ENCODE data around the gene MT1HL1. TPM values are rescaled to one million over a fixed set of nuclear protein-coding genes. Genes with fewer than 3 reads are reported as not detected.

MT1HL1 gene
- polyA plus RNA-seq, 1 experiment, result not detected

DNA sequence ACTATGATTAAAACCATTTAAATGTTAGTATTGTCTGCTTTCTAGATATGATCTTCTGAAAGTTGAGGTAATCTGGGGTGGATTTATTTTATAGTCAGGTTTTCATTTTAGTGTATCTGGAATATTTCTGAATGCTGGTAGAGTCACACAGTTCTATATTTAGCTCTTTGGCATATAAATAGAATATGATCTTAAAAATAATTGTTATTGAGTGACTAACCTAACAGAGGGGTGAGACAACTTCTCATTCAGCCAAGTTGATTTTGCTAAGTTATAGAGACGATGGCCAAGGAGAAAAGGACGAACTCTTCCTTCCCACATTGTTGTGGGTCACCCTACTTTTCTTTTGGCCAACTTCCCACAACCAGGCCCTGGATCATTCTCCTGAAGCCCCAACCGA is 7.2 kb upstream of the MT1HL1 start:
- Histone ChIP-seq H3K4me3 (ENCODE audit: low read depth, low read length) (no peak overlapping the region), H3K27me3 (ENCODE audit: control insufficient read depth, insufficient read depth, low read length) (no peaks in the 10 kb centered on the region), H3K36me3 (ENCODE audit: control insufficient read depth, insufficient read depth, low read length) (no peaks in the 10 kb centered on the region)
- ChIA-PET CTCF (no interaction called here), POLR2A (no interaction called here)
- TF ChIP-seq, protein P1, sequence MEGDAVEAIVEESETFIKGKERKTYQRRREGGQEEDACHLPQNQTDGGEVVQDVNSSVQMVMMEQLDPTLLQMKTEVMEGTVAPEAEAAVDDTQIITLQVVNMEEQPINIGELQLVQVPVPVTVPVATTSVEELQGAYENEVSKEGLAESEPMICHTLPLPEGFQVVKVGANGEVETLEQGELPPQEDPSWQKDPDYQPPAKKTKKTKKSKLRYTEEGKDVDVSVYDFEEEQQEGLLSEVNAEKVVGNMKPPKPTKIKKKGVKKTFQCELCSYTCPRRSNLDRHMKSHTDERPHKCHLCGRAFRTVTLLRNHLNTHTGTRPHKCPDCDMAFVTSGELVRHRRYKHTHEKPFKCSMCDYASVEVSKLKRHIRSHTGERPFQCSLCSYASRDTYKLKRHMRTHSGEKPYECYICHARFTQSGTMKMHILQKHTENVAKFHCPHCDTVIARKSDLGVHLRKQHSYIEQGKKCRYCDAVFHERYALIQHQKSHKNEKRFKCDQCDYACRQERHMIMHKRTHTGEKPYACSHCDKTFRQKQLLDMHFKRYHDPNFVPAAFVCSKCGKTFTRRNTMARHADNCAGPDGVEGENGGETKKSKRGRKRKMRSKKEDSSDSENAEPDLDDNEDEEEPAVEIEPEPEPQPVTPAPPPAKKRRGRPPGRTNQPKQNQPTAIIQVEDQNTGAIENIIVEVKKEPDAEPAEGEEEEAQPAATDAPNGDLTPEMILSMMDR (IDR thresholded peaks at IDR 0.05; ENCODE audit: insufficient read depth, low read depth, low read length), result no peak
- no peak for DNase-seq (ENCODE audit: low read depth)

- DNase-seq (ENCODE audit: low read depth), result no peak
- ChIA-PET POLR2A (no interaction called here), CTCF (no interaction called here)
- Histone ChIP-seq H3K27me3 (ENCODE audit: control insufficient read depth, insufficient read depth, low read length) (no peaks in the 10 kb centered on the region), H3K4me3 (ENCODE audit: low read depth, low read length) (no peak overlapping the region), H3K36me3 (ENCODE audit: control insufficient read depth, insufficient read depth, low read length) (no peaks in the 10 kb centered on the region)
- TF ChIP-seq, protein P1 (IDR thresholded peaks at IDR 0.05; ENCODE audit: insufficient read depth, low read depth, low read length), result no peak
Observed at GRCh38 chr1:237009611-237010010, 5.4 kb upstream of the MT1HL1 start.

DNA sequence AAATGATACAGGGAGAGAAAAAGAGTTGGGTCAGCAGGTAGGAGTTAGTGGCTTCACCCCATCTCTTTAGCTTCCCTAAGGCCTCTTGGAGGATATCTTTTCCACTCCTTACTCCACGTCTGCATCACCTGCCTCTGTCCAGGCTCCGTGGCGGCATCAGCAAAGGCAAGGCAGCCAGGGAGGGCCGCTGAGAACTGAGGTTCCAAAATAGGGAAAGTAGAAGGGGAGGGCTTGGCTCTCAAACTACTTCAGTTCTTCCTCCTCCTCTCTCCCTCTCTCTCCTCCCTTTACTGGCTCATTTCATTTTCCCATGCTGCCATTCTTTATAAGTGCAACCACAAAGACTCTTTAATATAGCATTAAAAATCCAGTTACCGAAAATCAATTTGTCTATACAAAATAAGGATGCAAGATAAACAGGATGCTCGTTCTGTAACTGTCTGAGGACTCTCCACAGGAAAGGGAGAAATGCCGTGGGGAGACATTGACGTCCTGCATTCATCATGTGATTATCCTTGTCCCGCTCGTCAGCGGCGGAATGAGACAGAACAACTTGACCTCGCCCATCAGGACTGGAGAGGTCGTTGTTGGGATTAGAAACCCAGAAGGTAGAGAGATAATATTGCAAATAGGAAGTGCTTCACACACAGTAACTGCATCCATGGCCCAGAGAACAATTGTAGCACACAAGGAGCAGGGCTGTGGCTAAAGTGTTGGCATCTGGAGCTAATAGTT is 3.1 kb upstream of the MT1HL1 start:
- TF ChIP-seq, protein P1 (IDR thresholded peaks at IDR 0.05; ENCODE audit: insufficient read depth, low read depth, low read length), result no peak
- H3K27me3 ChIP-seq (ENCODE audit: control insufficient read depth, insufficient read depth, low read length), result no peaks in the 10 kb centered on the region
- H3K36me3 ChIP-seq (ENCODE audit: control insufficient read depth, insufficient read depth, low read length), result no peaks in the 10 kb centered on the region
- H3K4me3 ChIP-seq (ENCODE audit: low read depth, low read length), result no peak overlapping the region
- ChIA-PET POLR2A (no interaction called here), CTCF (no interaction called here)
- DNase-seq (ENCODE audit: low read depth), result no peak

DNA sequence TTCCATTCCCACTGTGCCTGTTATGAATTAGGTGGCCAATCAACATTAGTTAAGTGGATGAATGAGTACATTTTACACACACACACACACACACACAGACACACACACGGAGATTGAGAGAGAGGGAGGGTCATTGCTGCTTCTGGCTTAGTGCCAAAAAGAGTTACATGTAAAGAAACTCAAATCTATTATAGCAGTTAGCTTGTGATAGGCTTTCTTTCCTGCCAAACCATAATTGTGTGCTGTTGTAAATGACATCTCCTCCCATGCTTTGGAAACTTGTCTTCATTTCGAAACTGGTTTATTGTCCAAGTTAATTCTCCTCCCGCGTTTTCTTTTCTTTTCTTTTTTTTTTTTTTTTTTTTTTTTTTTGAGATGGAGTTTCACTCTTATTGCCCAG is 1.4 kb upstream of the MT1HL1 start:
- no peak for DNase-seq (ENCODE audit: low read depth)
- TF ChIP-seq, protein P1 (IDR thresholded peaks at IDR 0.05; ENCODE audit: insufficient read depth, low read depth, low read length), result no peak
- Histone ChIP-seq H3K4me3 (ENCODE audit: low read depth, low read length) (no peak overlapping the region), H3K27me3 (ENCODE audit: control insufficient read depth, insufficient read depth, low read length) (no peaks in the 10 kb centered on the region), H3K36me3 (ENCODE audit: control insufficient read depth, insufficient read depth, low read length) (no peaks in the 10 kb centered on the region)
- ChIA-PET POLR2A (no interaction called here), CTCF (no interaction called here)

DNA sequence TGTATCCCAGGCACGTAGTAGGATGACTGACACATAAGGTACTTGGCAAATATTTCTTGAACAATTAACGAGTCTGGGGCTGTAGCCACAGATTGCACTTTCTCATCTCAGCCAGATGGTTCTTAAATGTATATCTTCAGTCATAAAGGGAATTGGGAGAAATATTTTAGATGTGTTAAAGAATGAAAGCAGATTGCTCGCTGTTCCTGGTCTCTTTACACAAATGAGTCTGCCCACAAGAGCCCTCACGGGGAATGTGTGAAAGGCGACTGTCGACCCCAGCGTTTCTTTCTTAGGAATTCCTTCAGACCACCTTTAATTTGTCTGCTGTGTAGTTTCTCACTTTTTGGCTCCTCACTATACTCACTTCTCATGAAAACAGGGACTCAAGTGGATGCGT is 725 bp downstream of the MT1HL1 start:
- no peaks in the 10 kb centered on the region for H3K27me3 ChIP-seq (ENCODE audit: control insufficient read depth, insufficient read depth, low read length)
- no peak overlapping the region for H3K4me3 ChIP-seq (ENCODE audit: low read depth, low read length)
- ChIA-PET CTCF (no interaction called here), POLR2A (no interaction called here)
- H3K36me3 ChIP-seq (ENCODE audit: control insufficient read depth, insufficient read depth, low read length), result no peaks in the 10 kb centered on the region
- DNase-seq (ENCODE audit: low read depth), result no peak
- TF ChIP-seq, protein P1 (IDR thresholded peaks at IDR 0.05; ENCODE audit: insufficient read depth, low read depth, low read length), result no peak
